Measurements from ENCODE around the gene FAM13A.

DNA sequence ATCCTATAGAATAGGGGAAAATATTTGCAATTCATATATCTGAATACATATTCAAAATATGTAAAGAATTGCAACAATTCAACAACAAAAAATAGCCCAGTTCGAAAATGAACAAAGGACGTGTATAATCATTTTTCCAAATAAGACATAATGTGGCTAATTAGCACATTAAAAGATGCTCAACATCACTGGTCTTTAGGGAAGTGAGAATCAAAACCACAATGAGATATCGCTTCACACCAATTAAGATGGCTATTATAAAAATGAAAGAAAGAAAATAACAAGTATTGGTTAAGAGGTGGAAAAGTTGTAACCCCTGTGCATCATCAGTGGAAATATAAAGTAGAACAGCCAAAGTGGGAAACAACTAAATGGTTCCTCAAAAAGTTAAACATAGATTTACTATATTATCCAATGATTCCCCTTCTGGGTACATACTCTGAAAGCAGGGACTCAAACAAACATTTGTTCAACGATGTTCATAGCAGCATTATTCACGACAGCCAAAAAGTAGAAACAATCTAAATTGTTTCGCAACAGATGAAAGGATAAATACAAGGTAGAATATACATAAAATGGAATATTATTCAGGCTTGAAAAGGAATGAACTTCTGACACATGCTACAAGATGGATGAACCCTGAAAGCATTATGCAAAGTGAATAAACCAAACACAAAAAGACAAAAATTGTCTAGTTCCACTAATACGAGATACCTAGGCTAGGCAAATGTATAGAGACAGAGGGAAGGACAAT is 12.7 kb downstream of the FAM13A start:
- TF ChIP-seq, protein P1, sequence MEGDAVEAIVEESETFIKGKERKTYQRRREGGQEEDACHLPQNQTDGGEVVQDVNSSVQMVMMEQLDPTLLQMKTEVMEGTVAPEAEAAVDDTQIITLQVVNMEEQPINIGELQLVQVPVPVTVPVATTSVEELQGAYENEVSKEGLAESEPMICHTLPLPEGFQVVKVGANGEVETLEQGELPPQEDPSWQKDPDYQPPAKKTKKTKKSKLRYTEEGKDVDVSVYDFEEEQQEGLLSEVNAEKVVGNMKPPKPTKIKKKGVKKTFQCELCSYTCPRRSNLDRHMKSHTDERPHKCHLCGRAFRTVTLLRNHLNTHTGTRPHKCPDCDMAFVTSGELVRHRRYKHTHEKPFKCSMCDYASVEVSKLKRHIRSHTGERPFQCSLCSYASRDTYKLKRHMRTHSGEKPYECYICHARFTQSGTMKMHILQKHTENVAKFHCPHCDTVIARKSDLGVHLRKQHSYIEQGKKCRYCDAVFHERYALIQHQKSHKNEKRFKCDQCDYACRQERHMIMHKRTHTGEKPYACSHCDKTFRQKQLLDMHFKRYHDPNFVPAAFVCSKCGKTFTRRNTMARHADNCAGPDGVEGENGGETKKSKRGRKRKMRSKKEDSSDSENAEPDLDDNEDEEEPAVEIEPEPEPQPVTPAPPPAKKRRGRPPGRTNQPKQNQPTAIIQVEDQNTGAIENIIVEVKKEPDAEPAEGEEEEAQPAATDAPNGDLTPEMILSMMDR (IDR thresholded peaks at IDR 0.05; ENCODE audit: low read depth, low read length, poor library complexity, severe bottlenecking) = no peak
- TF ChIP-seq EZH2phosphoT487 (IDR thresholded peaks at IDR 0.05; ENCODE audit: borderline replicate concordance, low read length) = no peak

Measured in DOHH2 (cell line).